ENCODE data around the gene SYNJ2.

GRCh38 chr6:158058171-158058651, 76.5 kb downstream of the SYNJ2 start:
- TF ChIP-seq POLR2A (IDR thresholded peaks at IDR 0.05) = no peak
- TF ChIP-seq, protein P1, sequence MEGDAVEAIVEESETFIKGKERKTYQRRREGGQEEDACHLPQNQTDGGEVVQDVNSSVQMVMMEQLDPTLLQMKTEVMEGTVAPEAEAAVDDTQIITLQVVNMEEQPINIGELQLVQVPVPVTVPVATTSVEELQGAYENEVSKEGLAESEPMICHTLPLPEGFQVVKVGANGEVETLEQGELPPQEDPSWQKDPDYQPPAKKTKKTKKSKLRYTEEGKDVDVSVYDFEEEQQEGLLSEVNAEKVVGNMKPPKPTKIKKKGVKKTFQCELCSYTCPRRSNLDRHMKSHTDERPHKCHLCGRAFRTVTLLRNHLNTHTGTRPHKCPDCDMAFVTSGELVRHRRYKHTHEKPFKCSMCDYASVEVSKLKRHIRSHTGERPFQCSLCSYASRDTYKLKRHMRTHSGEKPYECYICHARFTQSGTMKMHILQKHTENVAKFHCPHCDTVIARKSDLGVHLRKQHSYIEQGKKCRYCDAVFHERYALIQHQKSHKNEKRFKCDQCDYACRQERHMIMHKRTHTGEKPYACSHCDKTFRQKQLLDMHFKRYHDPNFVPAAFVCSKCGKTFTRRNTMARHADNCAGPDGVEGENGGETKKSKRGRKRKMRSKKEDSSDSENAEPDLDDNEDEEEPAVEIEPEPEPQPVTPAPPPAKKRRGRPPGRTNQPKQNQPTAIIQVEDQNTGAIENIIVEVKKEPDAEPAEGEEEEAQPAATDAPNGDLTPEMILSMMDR (IDR thresholded peaks at IDR 0.05) = no peak
